Keratinocyte (primary cell): ENCODE results near the gene CFAP157. TPM values are rescaled to one million over a fixed set of nuclear protein-coding genes. Genes with fewer than 3 reads are reported as not detected.

Experiments
- DNase-seq: peaks from one replicate; pipeline ENCODE4 v3.0.0-alpha.2; 2011; ENCODE audit warnings: low read depth, missing footprints, low spot score
- FAIRE-seq: peaks from 2 replicates; lab custom pipeline; 2011; peaks lifted over from hg19 to GRCh38; lab: Jason Lieb, UNC
- H2AFZ ChIP-seq: 2 replicates; pipeline ENCODE4 v1.6.0; 2012; ENCODE audit warnings: low read length, control low read depth, inconsistent platforms; ENCODE audit not compliant: control insufficient read depth
- H3K27ac ChIP-seq: 2 replicates; pipeline ENCODE4 v1.5.1; 2011; ENCODE audit warnings: low read length; ENCODE audit not compliant: control insufficient read depth, insufficient read depth
- H3K27me3 ChIP-seq: 3 replicates; pipeline ENCODE4 v1.6.0; 2011; ENCODE audit warnings: low read length; ENCODE audit not compliant: control insufficient read depth, insufficient read depth; ENCODE audit errors: extremely low read depth
- H3K36me3 ChIP-seq, 2 experiments: 2 replicates in 1 of 2; 3 replicates in 1 of 2; pipeline ENCODE4 v1.5.1; 2011; ENCODE audit warnings: low read length in 2 of 2, mild to moderate bottlenecking in 1 of 2; ENCODE audit not compliant: control insufficient read depth in 2 of 2, insufficient read depth in 2 of 2; ENCODE audit errors: extremely low read depth in 1 of 2
- H3K4me1 ChIP-seq: 3 replicates; pipeline ENCODE4 v1.5.1; 2011; ENCODE audit warnings: low read length; ENCODE audit not compliant: control insufficient read depth, insufficient read depth; ENCODE audit errors: extremely low read depth
- H3K4me2 ChIP-seq: 3 replicates; pipeline ENCODE4 v1.6.0; 2011; ENCODE audit warnings: low read depth, low read length; ENCODE audit not compliant: control insufficient read depth, insufficient read depth; ENCODE audit errors: extremely low read depth
- H3K4me3 ChIP-seq, 3 experiments: fragments of 200-600 bp in 1 of 3; sonication (generic) in 1 of 3; 2 replicates in 2 of 3; 3 replicates in 1 of 3; pipeline ENCODE4 v1.5.1; 2011 to 2016; ENCODE audit warnings: low read length in 3 of 3, mild to moderate bottlenecking in 3 of 3, control low read depth in 2 of 3, inconsistent platforms in 1 of 3, low read depth in 1 of 3, mixed read lengths in 1 of 3, mixed run types in 1 of 3, moderate library complexity in 1 of 3; ENCODE audit not compliant: control insufficient read depth in 2 of 3, insufficient read depth in 2 of 3; ENCODE audit errors: extremely low read depth in 1 of 3
- H3K79me2 ChIP-seq: 2 replicates; pipeline ENCODE4 v1.6.0; 2012; ENCODE audit warnings: low read length; ENCODE audit not compliant: control insufficient read depth, insufficient read depth
- H3K9ac ChIP-seq: 3 replicates; pipeline ENCODE4 v1.6.0; 2011; ENCODE audit warnings: low read length; ENCODE audit not compliant: control insufficient read depth, insufficient read depth; ENCODE audit errors: extremely low read depth
- H3K9me1 ChIP-seq: 3 replicates; pipeline ENCODE4 v1.6.0; 2011; ENCODE audit warnings: low read length; ENCODE audit not compliant: control insufficient read depth, insufficient read depth; ENCODE audit errors: extremely low read depth
- H3K9me3 ChIP-seq: 2 replicates; pipeline ENCODE4 v1.5.1; 2012; ENCODE audit warnings: low read depth, low read length; ENCODE audit not compliant: control insufficient read depth
- H4K20me1 ChIP-seq: 3 replicates; pipeline ENCODE4 v1.6.0; 2011; ENCODE audit warnings: low read length; ENCODE audit not compliant: control insufficient read depth, insufficient read depth; ENCODE audit errors: extremely low read depth
- CTCF ChIP-seq, 3 experiments: IDR thresholded peaks in 1 of 3; conservative IDR thresholded peaks in 1 of 3; optimal IDR thresholded peaks in 1 of 3; 2 replicates in 2 of 3; 3 replicates in 1 of 3; pipeline versions ENCODE3 to v1.5.1; 2011; ENCODE audit warnings: low read length in 3 of 3, mild to moderate bottlenecking in 3 of 3, moderate library complexity in 2 of 3, control low read depth in 1 of 3, inconsistent platforms in 1 of 3; ENCODE audit not compliant: insufficient read depth in 2 of 3; ENCODE audit errors: extremely low read depth in 1 of 3
- EZH2 ChIP-seq: IDR thresholded peaks from one replicate; pipeline ENCODE4 v1.6.1; 2012; ENCODE audit warnings: inconsistent platforms, mild to moderate bottlenecking, low read length, moderate library complexity
- dilution Hi-C: fragments of 300-500 bp; cut with MboI; formaldehyde crosslinking; loops from one replicate; pipeline ENCODE4 v1.7.0; 2020; ENCODE audit warnings: low sequenced_read_pairs; ENCODE audit not compliant: extremely low pct_ligation_motif_present
- polyA plus RNA-seq, 5 experiments: library from polyadenylated mRNA; depleted of rRNA in 3 of 5; stranded (reverse) in 3 of 5; stranded (forward) in 1 of 5; unstranded in 1 of 5; fragments of >200 nt; gene quantifications; 1 replicate in 1 of 5; 2 replicates in 3 of 5; 3 replicates in 1 of 5; pipeline versions ENCODE4 v1.2.1 to v1.2.3, GENCODE V29; 2011 to 2012; ENCODE audit warnings: missing spikeins in 2 of 5, low read depth in 1 of 5, low replicate concordance in 1 of 5

Gene CFAP157
- polyA plus RNA-seq, 1 donor (not counting 4 experiments of a cell fraction or from before 2014, with no cell fraction given) = not detected

GRCh38 chr9:127761061-127761460, 54.3 kb downstream of the CFAP157 start:
- Histone ChIP-seq H3K9me3 (no peaks in the 10 kb centered on the region), H3K79me2 (no peaks in the 10 kb centered on the region), H3K27ac (no peak overlapping the region), H3K4me3 (no peak overlapping the region), H2AFZ (no peak overlapping the region), H4K20me1 (no peaks in the 10 kb centered on the region), H3K9me1 (no peaks in the 10 kb centered on the region), H3K9ac (no peak overlapping the region), H3K27me3 (peaks cover 8% of the 10 kb centered on the region), H3K4me1 (no peaks in the 10 kb centered on the region), H3K4me2 (no peak overlapping the region), H3K36me3 (no peaks in the 10 kb centered on the region)
- DNase-seq = no peak
- dilution Hi-C loops = no loop called here
- TF ChIP-seq CTCF (optimal IDR thresholded peaks at IDR 0.05 in 1 of 3, IDR thresholded peaks at IDR 0.05 in 1 of 3, conservative IDR thresholded peaks at IDR 0.05 in 1 of 3; ENCODE audit: extremely low read depth in 1 of 3, insufficient read depth in 2 of 3, low read length in 3 of 3) (no peak), EZH2 (no peak)
- no peak for FAIRE-seq

- no peak for FAIRE-seq
- no peak overlapping the region for H2AFZ ChIP-seq
- no peak overlapping the region for H3K27ac ChIP-seq
- H3K27me3 ChIP-seq = peaks cover 3% of the 10 kb centered on the region
- no peaks in the 10 kb centered on the region for H4K20me1 ChIP-seq
- H3K9me3 ChIP-seq = no peaks in the 10 kb centered on the region
- H3K4me1 ChIP-seq = no peaks in the 10 kb centered on the region
- TF ChIP-seq CTCF (optimal IDR thresholded peaks at IDR 0.05 in 1 of 3, IDR thresholded peaks at IDR 0.05 in 1 of 3, conservative IDR thresholded peaks at IDR 0.05 in 1 of 3; ENCODE audit: extremely low read depth in 1 of 3, insufficient read depth in 2 of 3, low read length in 3 of 3) (no peak), EZH2 (no peak)
- H3K9me1 ChIP-seq = no peaks in the 10 kb centered on the region
- no peak overlapping the region for H3K4me2 ChIP-seq
- H3K9ac ChIP-seq = no peak overlapping the region
- no peak for DNase-seq
- dilution Hi-C loops = no loop called here
- no peak overlapping the region for H3K4me3 ChIP-seq
- no peaks in the 10 kb centered on the region for H3K36me3 ChIP-seq
- H3K79me2 ChIP-seq = no peaks in the 10 kb centered on the region
These were observed 54.7 kb downstream of the CFAP157 start for GRCh38 chr9:127761491-127761956.
